ENCODE measurements around the gene SNAI1.

SNAI1 gene

DNA sequence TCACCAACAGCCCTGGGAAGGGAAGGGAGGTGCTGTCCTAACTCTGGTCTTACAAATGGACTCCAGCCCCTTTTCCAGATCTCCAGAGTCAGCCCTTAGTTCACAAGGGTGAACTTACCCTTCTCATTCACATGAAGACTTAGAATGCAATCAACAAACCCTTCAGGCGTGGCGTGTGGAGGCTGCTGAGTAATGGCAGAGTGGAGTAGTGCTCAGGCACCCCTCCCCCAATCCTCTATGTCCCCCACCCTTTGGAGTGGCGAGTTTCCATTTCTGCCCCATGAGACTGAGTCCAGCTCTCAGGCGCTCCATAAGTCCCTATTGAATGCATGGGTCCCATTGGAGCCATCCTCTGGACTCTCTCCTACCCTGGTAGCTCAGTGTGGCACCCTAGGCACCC, 3.3 kb downstream of the SNAI1 start:
- Mint-ChIP-seq H3K27ac (peak overlapping the region; percentile 62 to 81 (median 75)), H3K4me3 (peak overlapping the region; percentile 96 to 100 (median 97)), H3K27me3 (ENCODE audit: low read depth) (peaks cover 15% of the 10 kb centered on the region), H3K36me3 (ENCODE audit: low read depth) (peaks cover 32% of the 10 kb centered on the region), H3K4me1 (peaks cover 81% of the 10 kb centered on the region), H3K9me3 (no peaks in the 10 kb centered on the region)
- TF ChIP-seq, protein P1, sequence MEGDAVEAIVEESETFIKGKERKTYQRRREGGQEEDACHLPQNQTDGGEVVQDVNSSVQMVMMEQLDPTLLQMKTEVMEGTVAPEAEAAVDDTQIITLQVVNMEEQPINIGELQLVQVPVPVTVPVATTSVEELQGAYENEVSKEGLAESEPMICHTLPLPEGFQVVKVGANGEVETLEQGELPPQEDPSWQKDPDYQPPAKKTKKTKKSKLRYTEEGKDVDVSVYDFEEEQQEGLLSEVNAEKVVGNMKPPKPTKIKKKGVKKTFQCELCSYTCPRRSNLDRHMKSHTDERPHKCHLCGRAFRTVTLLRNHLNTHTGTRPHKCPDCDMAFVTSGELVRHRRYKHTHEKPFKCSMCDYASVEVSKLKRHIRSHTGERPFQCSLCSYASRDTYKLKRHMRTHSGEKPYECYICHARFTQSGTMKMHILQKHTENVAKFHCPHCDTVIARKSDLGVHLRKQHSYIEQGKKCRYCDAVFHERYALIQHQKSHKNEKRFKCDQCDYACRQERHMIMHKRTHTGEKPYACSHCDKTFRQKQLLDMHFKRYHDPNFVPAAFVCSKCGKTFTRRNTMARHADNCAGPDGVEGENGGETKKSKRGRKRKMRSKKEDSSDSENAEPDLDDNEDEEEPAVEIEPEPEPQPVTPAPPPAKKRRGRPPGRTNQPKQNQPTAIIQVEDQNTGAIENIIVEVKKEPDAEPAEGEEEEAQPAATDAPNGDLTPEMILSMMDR (IDR thresholded peaks at IDR 0.05; ENCODE audit: unreplicated experiment in 3 of 3) = no peak

DNA sequence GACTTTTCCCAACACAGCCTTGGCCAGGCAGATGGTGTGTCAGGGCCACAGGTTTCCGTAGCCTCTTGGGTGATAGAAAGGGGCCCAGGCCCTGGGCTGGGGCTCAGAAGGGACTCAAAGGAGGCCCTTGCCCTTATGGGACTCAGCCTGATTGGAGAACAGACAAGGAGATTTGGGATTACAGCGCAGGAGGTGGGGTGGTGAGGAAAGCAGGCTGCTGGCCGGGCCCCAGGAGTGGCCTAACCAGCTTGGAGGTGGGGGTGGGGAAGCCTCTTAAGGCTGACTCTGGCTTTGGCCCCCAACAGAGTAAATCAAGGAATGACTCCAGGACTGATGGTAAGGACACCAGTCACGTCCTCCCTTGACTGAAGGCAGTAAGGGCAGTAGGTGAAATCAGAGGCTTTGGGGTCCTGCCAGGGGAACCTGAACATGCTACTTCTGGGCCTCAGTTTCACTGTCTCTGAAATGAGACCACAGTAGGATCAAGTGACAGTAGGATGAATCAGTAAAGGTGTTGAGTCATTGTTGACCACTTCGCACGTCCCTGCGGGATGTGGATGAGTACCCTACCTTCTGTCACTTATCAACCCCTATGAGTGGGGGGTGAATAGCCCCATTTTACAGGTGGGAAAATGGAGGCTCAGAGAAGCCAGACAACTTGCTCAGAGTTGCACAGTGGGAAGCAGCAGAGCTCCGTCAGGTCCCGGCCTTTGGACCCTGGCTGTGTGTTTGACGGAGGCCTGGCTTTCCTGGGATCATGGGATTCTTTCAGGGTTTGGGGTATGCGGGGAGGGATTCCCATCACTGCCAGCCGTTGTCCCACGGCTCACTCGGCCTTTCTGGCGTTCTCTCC, 4.5 kb downstream of the SNAI1 start:
- Mint-ChIP-seq H3K9me3 (no peaks in the 10 kb centered on the region), H3K4me3 (peak overlapping the region; percentile 96 to 100 (median 97)), H3K4me1 (peaks cover 75% of the 10 kb centered on the region), H3K36me3 (ENCODE audit: low read depth) (peaks cover 32% of the 10 kb centered on the region), H3K27ac (peak overlapping the region; percentile 78 to 89 (median 81)), H3K27me3 (ENCODE audit: low read depth) (peaks cover 7% of the 10 kb centered on the region)
- TF ChIP-seq, protein P1 (IDR thresholded peaks at IDR 0.05; ENCODE audit: unreplicated experiment in 3 of 3) = no peak

DNA sequence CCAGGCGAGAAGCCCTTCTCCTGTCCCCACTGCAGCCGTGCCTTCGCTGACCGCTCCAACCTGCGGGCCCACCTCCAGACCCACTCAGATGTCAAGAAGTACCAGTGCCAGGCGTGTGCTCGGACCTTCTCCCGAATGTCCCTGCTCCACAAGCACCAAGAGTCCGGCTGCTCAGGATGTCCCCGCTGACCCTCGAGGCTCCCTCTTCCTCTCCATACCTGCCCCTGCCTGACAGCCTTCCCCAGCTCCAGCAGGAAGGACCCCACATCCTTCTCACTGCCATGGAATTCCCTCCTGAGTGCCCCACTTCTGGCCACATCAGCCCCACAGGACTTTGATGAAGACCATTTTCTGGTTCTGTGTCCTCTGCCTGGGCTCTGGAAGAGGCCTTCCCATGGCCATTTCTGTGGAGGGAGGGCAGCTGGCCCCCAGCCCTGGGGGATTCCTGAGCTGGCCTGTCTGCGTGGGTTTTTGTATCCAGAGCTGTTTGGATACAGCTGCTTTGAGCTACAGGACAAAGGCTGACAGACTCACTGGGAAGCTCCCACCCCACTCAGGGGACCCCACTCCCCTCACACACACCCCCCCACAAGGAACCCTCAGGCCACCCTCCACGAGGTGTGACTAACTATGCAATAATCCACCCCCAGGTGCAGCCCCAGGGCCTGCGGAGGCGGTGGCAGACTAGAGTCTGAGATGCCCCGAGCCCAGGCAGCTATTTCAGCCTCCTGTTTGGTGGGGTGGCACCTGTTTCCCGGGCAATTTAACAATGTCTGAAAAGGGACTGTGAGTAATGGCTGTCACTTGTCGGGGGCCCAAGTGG, 5.3 kb downstream of the SNAI1 start:
- H3K4me3 Mint-ChIP-seq = peak overlapping the region; percentile 66 to 83 (median 69)
- TF ChIP-seq, protein P1 (IDR thresholded peaks at IDR 0.05; ENCODE audit: unreplicated experiment in 3 of 3) = no peak
- peaks cover 74% of the 10 kb centered on the region for H3K4me1 Mint-ChIP-seq
- H3K9me3 Mint-ChIP-seq = no peaks in the 10 kb centered on the region
- peaks cover 32% of the 10 kb centered on the region for H3K36me3 Mint-ChIP-seq (ENCODE audit: low read depth)
- H3K27ac Mint-ChIP-seq = peak overlapping the region; percentile 87 to 95 (median 89)
- peaks cover 6% of the 10 kb centered on the region for H3K27me3 Mint-ChIP-seq (ENCODE audit: low read depth)

DNA sequence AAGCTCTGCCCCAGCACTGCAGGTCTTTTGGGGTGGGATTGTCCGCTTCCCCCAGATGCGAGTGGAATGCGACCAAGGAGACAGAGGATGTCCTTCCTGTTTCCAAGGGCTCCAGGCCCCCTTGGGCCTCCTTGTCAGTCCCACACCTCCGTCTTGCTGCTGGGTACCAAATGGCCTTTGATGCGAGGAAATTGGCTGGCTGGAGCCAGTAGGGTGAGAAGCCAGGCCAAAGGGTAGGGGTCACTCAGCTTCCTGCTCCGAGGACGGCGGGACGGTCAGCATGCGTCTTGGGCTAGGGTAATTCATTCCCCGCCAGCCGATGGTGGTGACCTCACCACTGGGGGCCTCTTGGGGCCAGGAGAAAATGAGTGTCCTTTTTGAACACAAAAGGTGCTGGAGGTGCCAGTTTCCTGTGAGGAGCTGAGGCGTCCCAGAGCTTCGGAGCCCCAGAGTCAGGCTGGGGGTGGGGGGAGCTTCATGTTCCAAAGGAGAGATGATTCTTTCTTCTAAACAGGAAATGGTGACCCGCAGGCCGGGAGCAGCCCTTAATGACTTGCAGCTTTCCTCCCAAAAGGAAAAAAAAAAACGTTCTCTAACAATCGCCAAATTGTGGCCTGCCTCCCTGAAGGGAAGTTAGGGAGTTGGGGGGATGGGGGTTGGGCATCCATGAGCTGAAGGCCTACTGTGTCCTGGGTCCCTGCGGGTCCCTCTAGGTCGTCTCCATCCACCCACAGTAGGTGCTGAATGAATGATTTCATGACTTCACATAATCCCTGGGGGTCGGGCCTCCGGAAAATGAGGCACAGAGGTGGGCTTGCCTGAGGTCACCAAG, 6.7 kb downstream of the SNAI1 start:
- H3K36me3 Mint-ChIP-seq (ENCODE audit: low read depth) = peaks cover 28% of the 10 kb centered on the region
- TF ChIP-seq, protein P1 (IDR thresholded peaks at IDR 0.05; ENCODE audit: unreplicated experiment in 3 of 3) = no peak
- H3K27me3 Mint-ChIP-seq (ENCODE audit: low read depth) = peaks cover 4% of the 10 kb centered on the region
- H3K9me3 Mint-ChIP-seq = no peaks in the 10 kb centered on the region
- H3K4me3 Mint-ChIP-seq = peak overlapping the region; percentile 40 to 70 (median 51)
- peaks cover 69% of the 10 kb centered on the region for H3K4me1 Mint-ChIP-seq
- H3K27ac Mint-ChIP-seq = peak overlapping the region; percentile 87 to 95 (median 89)

DNA sequence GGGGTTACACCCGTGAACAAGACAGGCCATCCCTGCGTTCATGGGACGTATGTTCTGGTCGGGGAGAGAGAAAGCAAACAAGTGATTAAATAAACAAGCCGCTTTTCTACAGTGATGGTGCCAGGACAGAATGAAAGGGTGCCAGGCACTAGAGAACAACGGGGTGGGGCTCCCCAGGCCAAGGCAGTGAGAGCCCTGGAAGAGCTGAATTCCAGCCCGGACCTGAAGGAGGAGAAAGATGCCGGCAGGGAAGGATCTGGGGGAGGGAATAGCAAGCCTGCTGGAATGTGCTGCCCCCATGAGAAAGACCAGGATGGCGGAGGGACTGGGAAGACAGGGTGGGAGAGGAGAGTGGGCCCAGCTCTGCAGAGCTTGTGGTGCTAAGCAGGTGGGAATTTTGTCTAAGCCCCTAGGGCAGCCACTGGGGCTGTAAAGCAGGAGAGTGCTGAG, 7.5 kb downstream of the SNAI1 start:
- peaks cover 21% of the 10 kb centered on the region for H3K36me3 Mint-ChIP-seq (ENCODE audit: low read depth)
- peak overlapping the region; percentile 87 to 95 (median 89) for H3K27ac Mint-ChIP-seq
- peak overlapping the region; percentile 2 to 28 (median 7) for H3K4me3 Mint-ChIP-seq
- no peaks in the 10 kb centered on the region for H3K9me3 Mint-ChIP-seq
- peaks cover 62% of the 10 kb centered on the region for H3K4me1 Mint-ChIP-seq
- TF ChIP-seq, protein P1 (IDR thresholded peaks at IDR 0.05; ENCODE audit: unreplicated experiment in 3 of 3) = no peak
- H3K27me3 Mint-ChIP-seq (ENCODE audit: low read depth) = peaks cover 4% of the 10 kb centered on the region
